WERI-Rb-1 (cell line): Measurements from ENCODE around the gene MICU1.

Source experiments
- DNase-seq: peaks from one replicate; pipeline ENCODE4 v3.0.0-alpha.2; 2020
- H3K27ac ChIP-seq: fragments of 250-450 bp; sonication (Bioruptor Pico); 2 replicates; pipeline ENCODE4 v1.5.1; 2020; ENCODE audit warnings: mild to moderate bottlenecking, moderate library complexity
- H3K27me3 ChIP-seq: fragments of 250-450 bp; sonication (Bioruptor Pico); 2 replicates; pipeline ENCODE4 v1.5.1; 2021; ENCODE audit warnings: mild to moderate bottlenecking, low read depth, moderate library complexity; ENCODE audit not compliant: insufficient read depth, severe bottlenecking
- H3K36me3 ChIP-seq: fragments of 250-450 bp; sonication (Bioruptor Pico); 2 replicates; pipeline ENCODE4 v1.5.1; 2020; ENCODE audit warnings: mild to moderate bottlenecking, moderate library complexity
- H3K4me3 ChIP-seq: 2 replicates; pipeline ENCODE4 v1.5.1; 2011; ENCODE audit warnings: low read depth, mild to moderate bottlenecking, control low read depth, low read length
- H3K9me3 ChIP-seq: fragments of 250-450 bp; sonication (Bioruptor Pico); 2 replicates; pipeline ENCODE4 v1.5.1; 2021; ENCODE audit warnings: mild to moderate bottlenecking, moderate library complexity; ENCODE audit not compliant: severe bottlenecking
- TF ChIP-seq, protein P1 (sequence below): IDR thresholded peaks from 2 replicates; pipeline ENCODE4 v1.5.1; 2011; ENCODE audit warnings: low read depth, mild to moderate bottlenecking, control low read depth, inconsistent platforms, low read length

The MICU1 gene

DNA sequence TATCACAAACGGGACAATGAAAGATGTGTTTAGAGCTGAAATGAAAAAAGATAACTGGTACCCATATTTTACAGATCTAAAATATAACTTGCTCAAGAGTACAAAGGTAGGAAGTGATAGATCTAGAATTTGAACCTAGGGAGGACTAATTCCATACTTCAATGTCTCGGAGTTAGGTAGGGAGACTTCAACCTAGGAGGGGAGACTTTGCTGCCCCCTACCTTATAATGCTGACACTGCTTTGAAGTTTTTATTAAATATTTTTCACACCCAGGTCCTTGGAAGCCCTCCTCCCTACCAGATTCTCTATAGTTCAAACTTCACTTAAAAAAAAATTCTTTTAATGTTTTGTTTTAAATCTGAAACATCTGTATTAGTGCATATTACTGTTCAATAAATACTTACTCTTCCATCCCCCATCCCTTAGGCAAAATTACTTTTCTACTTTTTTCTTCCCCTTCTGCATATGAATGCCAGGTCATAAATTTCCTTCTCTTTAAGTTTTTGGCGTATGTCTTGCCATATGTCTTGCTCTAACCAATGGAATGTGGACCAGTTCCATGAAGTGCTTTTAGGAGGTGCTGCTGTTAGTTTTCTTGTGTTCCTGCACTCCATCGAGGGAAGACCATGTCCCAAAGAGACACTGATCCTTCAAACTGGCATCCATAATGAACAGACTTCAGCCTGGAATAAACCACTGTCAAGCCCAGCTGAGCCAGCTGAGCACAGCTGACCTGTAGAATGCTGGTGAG is 57.8 kb downstream of the MICU1 start:
- Histone ChIP-seq H3K36me3 (peaks cover 4% of the 10 kb centered on the region; the same call in 1 of the 2 replicates), H3K27ac (no peak overlapping the region), H3K9me3 (no peaks in the 10 kb centered on the region), H3K4me3 (no peak overlapping the region), H3K27me3 (no peaks in the 10 kb centered on the region)
- TF ChIP-seq, protein P1, sequence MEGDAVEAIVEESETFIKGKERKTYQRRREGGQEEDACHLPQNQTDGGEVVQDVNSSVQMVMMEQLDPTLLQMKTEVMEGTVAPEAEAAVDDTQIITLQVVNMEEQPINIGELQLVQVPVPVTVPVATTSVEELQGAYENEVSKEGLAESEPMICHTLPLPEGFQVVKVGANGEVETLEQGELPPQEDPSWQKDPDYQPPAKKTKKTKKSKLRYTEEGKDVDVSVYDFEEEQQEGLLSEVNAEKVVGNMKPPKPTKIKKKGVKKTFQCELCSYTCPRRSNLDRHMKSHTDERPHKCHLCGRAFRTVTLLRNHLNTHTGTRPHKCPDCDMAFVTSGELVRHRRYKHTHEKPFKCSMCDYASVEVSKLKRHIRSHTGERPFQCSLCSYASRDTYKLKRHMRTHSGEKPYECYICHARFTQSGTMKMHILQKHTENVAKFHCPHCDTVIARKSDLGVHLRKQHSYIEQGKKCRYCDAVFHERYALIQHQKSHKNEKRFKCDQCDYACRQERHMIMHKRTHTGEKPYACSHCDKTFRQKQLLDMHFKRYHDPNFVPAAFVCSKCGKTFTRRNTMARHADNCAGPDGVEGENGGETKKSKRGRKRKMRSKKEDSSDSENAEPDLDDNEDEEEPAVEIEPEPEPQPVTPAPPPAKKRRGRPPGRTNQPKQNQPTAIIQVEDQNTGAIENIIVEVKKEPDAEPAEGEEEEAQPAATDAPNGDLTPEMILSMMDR = peak; percentile 48
- no peak for DNase-seq

DNA sequence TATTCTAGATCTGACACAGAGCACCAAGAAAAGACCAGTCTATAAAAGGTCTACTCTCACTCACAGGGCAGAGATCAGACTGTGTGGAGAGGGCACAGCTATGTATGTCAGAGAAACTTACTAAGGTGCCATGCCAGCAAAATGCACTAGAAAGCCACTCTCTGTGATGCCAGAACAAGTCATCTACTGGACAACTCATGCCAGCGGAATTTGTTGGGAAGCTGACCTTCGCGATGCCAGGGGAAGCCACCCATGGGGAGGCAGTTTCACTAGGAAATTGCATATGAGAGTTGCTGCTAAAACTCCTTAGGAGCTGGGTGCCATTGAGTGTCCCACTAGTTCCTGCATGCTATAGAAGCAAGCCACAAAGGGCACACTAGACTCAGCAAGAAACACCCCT is 58.5 kb downstream of the MICU1 start:
- TF ChIP-seq, protein P1 = no peak
- no peak overlapping the region for H3K27ac ChIP-seq
- DNase-seq = no peak

DNA sequence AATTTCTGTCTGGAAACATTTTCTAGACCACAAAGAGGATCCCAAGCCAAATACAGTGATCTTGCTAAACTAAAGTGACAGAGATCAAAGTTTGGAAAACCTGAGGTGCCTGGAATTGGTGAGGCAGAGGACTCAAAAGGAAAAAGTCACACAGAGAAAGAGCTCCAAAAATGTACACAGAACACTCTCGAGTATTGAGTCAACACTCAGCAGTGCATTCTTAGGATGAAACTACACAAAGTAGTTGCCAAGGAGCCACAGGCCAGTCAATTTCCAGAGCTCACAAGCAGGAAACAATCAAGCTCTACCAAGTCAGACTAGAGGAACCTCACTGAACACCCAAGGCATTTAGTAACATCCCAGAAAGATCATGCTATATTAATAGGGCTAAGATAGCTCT is 61.3 kb downstream of the MICU1 start:
- TF ChIP-seq, protein P1 = no peak
- Histone ChIP-seq H3K27ac (no peak overlapping the region), H3K27me3 (no peaks in the 10 kb centered on the region), H3K4me3 (no peak overlapping the region), H3K9me3 (no peaks in the 10 kb centered on the region), H3K36me3 (peaks cover 21% of the 10 kb centered on the region)
- no peak for DNase-seq

More for the DNA sequence above, 58.5 kb downstream of the MICU1 start:
- Histone ChIP-seq H3K36me3 (peaks cover 6% of the 10 kb centered on the region), H3K27me3 (no peaks in the 10 kb centered on the region), H3K4me3 (no peak overlapping the region), H3K9me3 (no peaks in the 10 kb centered on the region)

DNA sequence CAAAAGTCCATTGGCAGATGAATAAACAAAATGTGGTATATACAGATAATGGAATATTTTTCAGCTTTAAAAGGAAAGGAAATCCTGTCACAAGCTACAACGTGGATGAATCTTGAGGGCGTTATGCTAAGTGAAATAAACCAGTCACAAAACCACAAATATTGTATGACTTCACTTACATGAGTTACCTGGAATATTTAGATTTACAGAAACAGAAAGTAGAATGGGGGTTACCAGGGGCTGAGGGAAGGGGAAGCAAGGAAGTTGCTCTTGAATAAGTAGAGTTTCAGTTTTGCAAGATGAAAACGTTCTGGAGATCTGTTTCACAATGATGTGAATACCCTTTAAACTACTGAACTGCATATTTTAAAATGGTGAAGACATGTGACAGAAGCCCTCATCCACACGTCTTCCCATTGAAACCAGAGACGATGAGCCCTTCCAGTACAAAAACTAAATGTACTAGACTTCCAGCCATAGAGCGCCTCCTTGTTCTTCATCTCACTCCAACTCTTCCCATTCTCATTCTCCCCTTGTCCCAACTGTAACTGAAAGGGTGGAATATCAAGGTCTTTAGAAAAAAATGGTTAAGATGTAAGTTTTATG is 62.4 kb downstream of the MICU1 start:
- no peaks in the 10 kb centered on the region for H3K27me3 ChIP-seq
- no peaks in the 10 kb centered on the region for H3K9me3 ChIP-seq
- H3K4me3 ChIP-seq = no peak overlapping the region
- DNase-seq = no peak
- peaks cover 21% of the 10 kb centered on the region for H3K36me3 ChIP-seq
- H3K27ac ChIP-seq = no peak overlapping the region
- TF ChIP-seq, protein P1 = no peak

DNA sequence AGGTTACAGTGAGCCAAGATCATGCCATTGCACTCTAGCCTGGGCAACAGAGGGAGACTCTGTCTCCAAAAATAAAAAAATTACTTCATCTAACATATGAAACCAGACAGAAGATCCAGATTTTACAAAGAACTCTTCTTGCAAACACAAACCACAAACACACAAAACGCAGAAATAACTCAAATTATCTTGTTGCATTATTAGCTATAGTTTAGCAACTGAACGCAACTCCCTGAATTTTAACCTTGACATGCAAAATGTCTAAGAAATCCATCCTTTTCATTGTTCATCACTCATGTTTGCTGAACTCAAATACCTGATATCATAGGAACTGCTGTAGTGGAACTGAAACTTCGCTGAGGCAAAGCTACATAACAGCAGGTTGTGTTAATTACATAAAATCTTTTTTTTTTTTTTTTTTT is 64.1 kb downstream of the MICU1 start:
- Histone ChIP-seq H3K27ac (no peak overlapping the region), H3K36me3 (peaks cover 21% of the 10 kb centered on the region), H3K27me3 (no peaks in the 10 kb centered on the region), H3K9me3 (no peaks in the 10 kb centered on the region), H3K4me3 (no peak overlapping the region)
- DNase-seq = no peak
- TF ChIP-seq, protein P1 = no peak
